ENCODE data around the gene RNF144A.

GRCh38 chr2:7024261-7024660, 107.0 kb downstream of the RNF144A start:
- TF ChIP-seq GATA2 (IDR thresholded peaks at IDR 0.05; ENCODE audit: low read depth, low read length) (no peak), GATA3 (IDR thresholded peaks at IDR 0.05; ENCODE audit: low read depth, low read length) (no peak)
